ENCODE results near the gene PALM.
"Not testable (repeated sequence)": the region's sequence is repeated elsewhere in the genome, so short reads cannot be mapped to it uniquely, and the experiment has no call there.

The PALM gene

GRCh38 chr19:678791-679388 is 29.8 kb upstream of the PALM start:
- FAIRE-seq (no peak), DNase-seq (ENCODE audit: low spot score) (no peak)

GRCh38 chr19:679418-680286 is 29.1 kb upstream of the PALM start:
- no peak for FAIRE-seq
- DNase-seq (ENCODE audit: low spot score), result peak; percentile 29

- FAIRE-seq (no peak), DNase-seq (ENCODE audit: low spot score) (peak; percentile 96)
Measured at GRCh38 chr19:680287-681028, 28.3 kb upstream of the PALM start.

GRCh38 chr19:681029-682019 is 27.4 kb upstream of the PALM start:
- FAIRE-seq (no peak), DNase-seq (ENCODE audit: low spot score) (no peak)

DNA sequence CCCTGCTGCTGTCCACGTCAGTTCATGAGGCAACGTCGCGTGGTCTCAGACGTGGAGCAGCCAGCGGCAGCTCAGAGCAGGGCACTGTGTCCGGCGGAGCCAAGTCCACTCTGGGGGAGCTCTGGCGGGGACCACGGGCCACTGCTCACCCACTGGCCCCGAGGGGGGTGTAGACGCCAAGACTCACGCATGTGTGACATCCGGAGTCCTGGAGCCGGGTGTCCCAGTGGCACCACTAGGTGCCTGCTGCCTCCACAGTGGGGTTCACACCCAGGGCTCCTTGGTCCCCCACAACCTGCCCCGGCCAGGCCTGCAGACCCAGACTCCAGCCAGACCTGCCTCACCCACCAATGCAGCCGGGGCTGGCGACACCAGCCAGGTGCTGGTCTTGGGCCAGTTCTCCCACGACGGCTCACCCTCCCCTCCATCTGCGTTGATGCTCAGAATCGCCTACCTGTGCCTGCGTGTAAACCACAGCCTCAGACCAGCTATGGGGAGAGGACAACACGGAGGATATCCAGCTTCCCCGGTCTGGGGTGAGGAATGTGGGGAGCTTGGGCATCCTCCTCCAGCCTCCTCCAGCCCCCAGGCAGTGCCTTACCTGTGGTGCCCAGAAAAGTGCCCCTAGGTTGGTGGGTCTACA is 25.9 kb upstream of the PALM start:
- no peak for DNase-seq (ENCODE audit: low spot score)
- no peak for FAIRE-seq

- FAIRE-seq (no peak), DNase-seq (ENCODE audit: low spot score) (no peak)
Measured at GRCh38 chr19:685454-685931, 23.2 kb upstream of the PALM start.

- FAIRE-seq (no peak), DNase-seq (ENCODE audit: low spot score) (no peak)
Measured at GRCh38 chr19:686589-687297, 22.0 kb upstream of the PALM start.

- no peak for DNase-seq (ENCODE audit: low spot score)
- FAIRE-seq, result no peak
Measured at GRCh38 chr19:687569-688166, 21.1 kb upstream of the PALM start.

DNA sequence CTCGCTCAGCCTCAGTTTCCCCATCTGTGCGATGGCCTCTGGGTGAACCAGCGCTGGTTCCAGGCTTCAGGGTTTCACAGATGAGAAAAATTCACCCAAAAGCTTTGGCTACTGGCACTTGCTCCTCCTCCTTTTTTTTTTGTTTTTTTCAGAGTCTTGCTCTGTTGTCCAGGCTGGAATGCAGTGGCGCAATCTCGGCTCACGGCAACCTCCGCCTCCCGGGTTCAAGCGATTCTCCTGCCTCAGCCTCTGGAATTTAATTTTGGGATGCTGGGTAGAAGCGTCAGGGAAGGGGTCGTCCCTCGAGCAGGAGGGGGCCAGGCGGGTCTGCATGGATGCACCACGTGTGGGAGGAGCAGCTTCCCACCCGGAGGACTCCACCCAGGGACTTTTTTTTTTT is 20.5 kb upstream of the PALM start:
- FAIRE-seq (no peak), DNase-seq (ENCODE audit: low spot score) (no peak)

DNA sequence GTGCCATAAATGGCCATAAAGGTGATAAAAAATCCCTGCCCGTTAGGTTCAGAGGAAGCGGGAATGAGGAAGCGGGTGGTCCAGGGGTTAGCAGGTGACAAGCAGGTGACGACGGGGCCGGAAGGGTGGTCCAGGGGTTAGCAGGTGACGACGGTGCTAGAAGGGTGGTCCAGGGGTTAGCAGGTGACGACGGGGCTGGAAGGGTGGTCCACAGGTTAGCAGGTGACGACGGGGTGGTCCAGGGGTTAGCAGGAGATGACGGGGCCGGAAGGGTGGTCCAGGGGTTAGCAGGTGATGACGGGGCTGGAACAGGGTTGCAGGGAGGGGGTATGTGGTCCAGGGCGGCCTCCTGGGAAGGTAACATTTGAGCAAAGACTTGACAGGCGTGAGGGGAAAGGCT is 19.7 kb upstream of the PALM start:
- DNase-seq (ENCODE audit: low spot score) (no peak), FAIRE-seq (no peak)

DNA sequence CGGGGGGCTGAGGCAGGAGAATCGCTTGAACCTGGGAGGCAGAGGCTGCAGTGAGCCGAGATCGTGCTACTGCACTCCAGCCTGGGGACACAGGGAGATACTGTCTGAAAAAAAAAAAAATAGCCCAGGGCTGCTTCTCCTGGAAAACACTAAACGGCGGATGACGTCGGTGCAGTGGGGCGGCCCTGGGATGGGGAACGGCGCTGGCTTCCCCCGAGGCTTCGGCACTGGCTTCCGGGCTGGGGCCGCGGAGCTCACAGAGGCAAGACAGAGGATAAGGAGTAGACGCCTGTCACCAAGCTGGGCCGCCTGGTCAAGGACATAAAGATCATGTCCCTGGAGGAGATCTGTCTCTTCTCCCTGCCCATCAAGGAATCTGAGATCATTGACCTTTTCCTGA is 18.5 kb upstream of the PALM start:
- FAIRE-seq (no peak), DNase-seq (ENCODE audit: low spot score) (no peak)

DNA sequence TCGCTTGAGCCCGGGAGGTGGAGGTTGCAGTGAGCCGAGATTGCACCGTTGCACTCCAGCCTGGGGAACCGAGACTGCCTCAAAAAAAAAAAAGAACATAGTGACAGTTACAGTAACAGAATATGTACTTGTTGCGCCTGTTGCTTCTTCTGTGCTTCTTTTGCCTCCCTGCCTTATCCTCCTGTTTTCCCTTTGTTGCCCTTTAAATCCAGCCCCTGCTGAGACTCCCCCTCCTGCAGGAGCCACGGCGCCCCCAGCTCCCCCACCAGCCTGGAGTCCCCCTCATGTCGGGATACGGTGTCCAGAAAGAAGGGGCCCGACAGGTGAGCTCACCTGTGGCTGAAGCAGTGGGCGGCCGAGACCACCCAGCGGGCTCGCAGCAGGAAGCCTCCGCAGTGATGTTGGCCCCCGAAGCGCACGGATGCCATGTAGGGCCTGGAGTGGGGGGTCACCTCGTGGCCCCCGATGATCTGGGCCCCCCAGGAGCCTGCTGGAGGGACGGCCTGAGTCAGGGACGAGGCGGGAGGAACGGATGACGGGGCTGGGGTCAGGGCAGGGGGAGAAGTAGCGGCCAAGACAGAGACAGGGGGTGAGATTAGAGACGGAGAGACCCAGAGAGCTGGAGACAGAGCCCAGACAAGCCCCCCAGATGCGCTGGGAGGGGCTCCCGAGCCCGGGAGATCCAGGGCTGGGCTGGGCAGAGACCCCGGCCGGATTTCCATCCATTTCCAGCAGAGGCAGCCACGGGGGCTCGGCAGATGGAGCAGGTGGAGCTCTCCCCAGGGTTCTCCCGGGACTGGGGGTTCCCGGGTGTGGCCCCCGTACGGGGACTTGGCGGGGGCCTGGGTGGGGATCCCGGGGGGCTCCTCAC is 14.0 kb upstream of the PALM start:
- DNase-seq (ENCODE audit: low spot score) (no peak), FAIRE-seq (no peak)

DNA sequence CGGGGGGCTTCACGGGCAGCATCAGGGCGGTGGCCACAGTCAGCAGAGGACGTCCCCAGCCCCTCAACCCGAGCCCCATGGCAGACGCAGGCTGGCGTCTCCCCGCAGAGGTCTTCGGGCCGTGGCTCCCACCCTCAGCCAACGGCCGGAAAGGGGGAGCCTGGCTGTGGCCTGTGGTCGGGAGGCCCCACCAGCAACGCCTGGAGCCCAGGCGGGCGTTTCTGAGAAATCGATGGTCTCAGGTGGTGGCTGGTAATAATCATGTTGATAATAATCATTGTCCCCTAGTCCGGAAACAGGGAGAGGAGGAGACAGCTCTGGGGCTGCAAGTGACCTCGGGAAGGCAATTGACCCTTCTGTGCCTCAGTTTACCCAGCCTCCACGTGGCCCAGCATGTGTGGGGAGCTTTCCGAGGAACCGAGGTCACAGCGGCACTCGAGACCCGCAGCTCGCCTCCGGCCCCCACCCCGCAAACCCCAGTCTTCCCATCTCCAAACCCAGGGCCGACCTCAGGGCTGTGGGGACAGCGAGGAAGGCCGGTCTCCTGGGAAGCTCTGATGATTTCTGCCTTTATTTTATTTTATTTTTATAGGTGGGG is 13.3 kb upstream of the PALM start, which contains the start of gene PRSS57:
Gene PRSS57, minus strand, starts transcription at position 101 of the 598 bp plus-strand sequence. Its CDS starts 22 bp downstream, at position 79.
- FAIRE-seq, result no peak
- no peak for DNase-seq (ENCODE audit: low spot score)

DNA sequence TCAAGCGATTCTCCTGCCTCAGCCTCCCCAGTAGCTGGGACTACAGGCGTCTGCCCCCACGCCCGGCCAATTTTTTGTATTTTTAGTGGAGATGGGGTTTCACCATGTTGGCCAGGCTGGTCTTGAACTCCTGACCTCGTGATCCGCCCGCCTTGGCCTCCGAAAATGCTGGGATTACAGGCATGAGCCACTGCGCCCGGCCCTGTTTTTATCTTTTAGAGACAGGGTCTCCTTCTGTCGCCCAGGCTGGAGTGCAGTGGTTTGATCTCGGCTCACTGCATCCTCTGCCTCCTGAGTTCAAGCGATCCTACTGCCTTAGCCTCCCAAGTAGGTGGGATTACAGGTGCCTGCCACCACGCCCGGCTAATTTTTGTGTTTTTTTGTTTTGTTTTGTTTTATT is 10.2 kb upstream of the PALM start:
- DNase-seq (ENCODE audit: low spot score); FAIRE-seq: not testable (repeated sequence)

GRCh38 chr19:699885-700284 is 8.8 kb upstream of the PALM start:
- not testable (repeated sequence) for DNase-seq (ENCODE audit: low spot score); FAIRE-seq

- DNase-seq (ENCODE audit: low spot score); FAIRE-seq: not testable (repeated sequence)
Measured at GRCh38 chr19:702847-703246, 5.9 kb upstream of the PALM start.

GRCh38 chr19:703329-703650 is 5.4 kb upstream of the PALM start:
- DNase-seq (ENCODE audit: low spot score) (no peak), FAIRE-seq (no peak)

All from RCC 7860 (cell line).